MM.1S (cell line): ENCODE measurements around the gene RBM12.
A peak's percentile ranks its signal among the peaks of the same experiment; 100 is the strongest.

ENCODE experiments used
- DNase-seq: peaks from one replicate; pipeline ENCODE4 v3.0.0-alpha.2; 2015
- H2AFZ ChIP-seq: fragments of 300-600 bp; sonication (generic); 2 replicates; pipeline ENCODE4 v1.6.0; 2016; ENCODE audit warnings: antibody characterized with exemption, low read length
- H3F3A ChIP-seq: fragments of 300-600 bp; sonication (generic); 2 replicates; pipeline ENCODE4 v1.6.1; 2016; ENCODE audit warnings: mild to moderate bottlenecking, antibody characterized with exemption, low read length, moderate library complexity, mixed read lengths; ENCODE audit not compliant: insufficient read depth
- H3K27ac ChIP-seq: fragments of 300-600 bp; sonication (generic); 2 replicates; pipeline ENCODE4 v1.5.1; 2016; ENCODE audit warnings: mild to moderate bottlenecking, low read length
- H3K27me3 ChIP-seq: fragments of 300-600 bp; sonication (generic); replicated peaks from 2 replicates; pipeline ENCODE4 v1.6.0; 2016; ENCODE audit warnings: low read length; ENCODE audit not compliant: insufficient read depth
- H3K36me3 ChIP-seq: fragments of 300-600 bp; sonication (generic); replicated peaks from 2 replicates; pipeline ENCODE4 v1.6.1; 2016; ENCODE audit warnings: mild to moderate bottlenecking, low read length, mixed read lengths; ENCODE audit not compliant: insufficient read depth
- H3K4me1 ChIP-seq: fragments of 300-600 bp; sonication (generic); 2 replicates; pipeline ENCODE4 v1.6.1; 2016; ENCODE audit warnings: low read length, mixed read lengths
- H3K4me2 ChIP-seq: fragments of 300-600 bp; sonication (generic); 2 replicates; pipeline ENCODE4 v1.6.0; 2016; ENCODE audit warnings: low read depth, low read length
- H3K4me3 ChIP-seq: fragments of 300-600 bp; sonication (generic); 2 replicates; pipeline ENCODE4 v1.5.1; 2016; ENCODE audit warnings: low read length, mixed read lengths
- H3K79me2 ChIP-seq: fragments of 300-600 bp; sonication (generic); 2 replicates; pipeline ENCODE4 v1.6.1; 2016; ENCODE audit warnings: mixed run types, low read length, mixed read lengths
- H3K9ac ChIP-seq: fragments of 300-600 bp; sonication (generic); 2 replicates; pipeline ENCODE4 v1.6.1; 2016; ENCODE audit warnings: low read length, mixed read lengths
- H3K9me2 ChIP-seq: fragments of 300-600 bp; sonication (generic); replicated peaks from 2 replicates; pipeline ENCODE4 v1.6.1; 2016; ENCODE audit warnings: mild to moderate bottlenecking, low read length, mixed read lengths; ENCODE audit not compliant: insufficient read depth
- H3K9me3 ChIP-seq: fragments of 300-600 bp; sonication (generic); replicated peaks from 2 replicates; pipeline ENCODE4 v1.6.1; 2016; ENCODE audit warnings: mild to moderate bottlenecking, low read length, mixed read lengths; ENCODE audit not compliant: insufficient read depth
- H4K20me1 ChIP-seq: fragments of 300-600 bp; sonication (generic); 2 replicates; pipeline ENCODE4 v1.6.1; 2016; ENCODE audit warnings: mild to moderate bottlenecking, low read length, moderate library complexity, mixed read lengths; ENCODE audit not compliant: insufficient read depth
- CTCF ChIP-seq: fragments of 300-600 bp; sonication (generic); IDR thresholded peaks from 2 replicates; pipeline ENCODE4 v1.5.1; 2016; ENCODE audit warnings: antibody characterized with exemption, low read length, mixed read lengths
- EZH2 ChIP-seq: fragments of 300-600 bp; sonication (generic); optimal IDR thresholded peaks from 2 replicates; pipeline ENCODE3; 2017; ENCODE audit warnings: low read depth, mild to moderate bottlenecking, antibody characterized with exemption, low read length, mixed read lengths
- EZH2phosphoT487 ChIP-seq: fragments of 300-600 bp; sonication (generic); IDR thresholded peaks from 2 replicates; pipeline ENCODE4 v1.6.1; 2018; ENCODE audit warnings: antibody characterized with exemption, low read length

RBM12 gene

GRCh38 chr20:35661908-35662307 is 2.8 kb downstream of the RBM12 start:
- Histone ChIP-seq H3F3A (peaks cover 27% of the 10 kb centered on the region), H4K20me1 (peaks cover 63% of the 10 kb centered on the region), H3K9me2 (no peaks in the 10 kb centered on the region), H3K27me3 (no peaks in the 10 kb centered on the region), H3K36me3 (0 out of 2 replicates have a peak, but pooled peaks cover 4% of the 10 kb centered on the region), H3K79me2 (peaks cover 78% of the 10 kb centered on the region), H3K4me1 (peaks cover 31% of the 10 kb centered on the region), H3K9ac (peak overlapping the region; percentile 1; the same call in 1 of the 2 replicates), H2AFZ (no peak overlapping the region), H3K27ac (peak overlapping the region; percentile 1; the same call in 1 of the 2 replicates), H3K4me2 (peak overlapping the region; percentile 82), H3K9me3 (no peaks in the 10 kb centered on the region), H3K4me3 (peak overlapping the region; percentile 92; the same call in 1 of the 2 replicates)
- TF ChIP-seq EZH2, result no peak
- no peak for TF ChIP-seq CTCF
- TF ChIP-seq EZH2phosphoT487, result no peak
- DNase-seq, result no peak

- H3K27me3 ChIP-seq, result no peaks in the 10 kb centered on the region
- no peaks in the 10 kb centered on the region for H3K9me2 ChIP-seq
- no peaks in the 10 kb centered on the region for H3K9me3 ChIP-seq
- peaks cover 31% of the 10 kb centered on the region for H3K4me1 ChIP-seq
- peak; percentile 22 for DNase-seq
- H3K79me2 ChIP-seq, result peaks cover 86% of the 10 kb centered on the region
- no peak overlapping the region for H2AFZ ChIP-seq
- no peak for TF ChIP-seq EZH2
- TF ChIP-seq EZH2phosphoT487, result no peak
- TF ChIP-seq CTCF, result no peak
- H3K36me3 ChIP-seq, result 0 out of 2 replicates have a peak, but pooled peaks cover 4% of the 10 kb centered on the region
- peaks cover 71% of the 10 kb centered on the region for H4K20me1 ChIP-seq
- H3K4me2 ChIP-seq, result peak overlapping the region; percentile 82
- H3K9ac ChIP-seq, result no peak overlapping the region; the same call in 1 of the 2 replicates
- H3F3A ChIP-seq, result peaks cover 27% of the 10 kb centered on the region
- H3K4me3 ChIP-seq, result peak overlapping the region; percentile 92; the same call in 1 of the 2 replicates
- peak overlapping the region; percentile 1; the same call in 1 of the 2 replicates for H3K27ac ChIP-seq
These were observed 3.6 kb downstream of the RBM12 start for GRCh38 chr20:35661053-35661452.

DNA sequence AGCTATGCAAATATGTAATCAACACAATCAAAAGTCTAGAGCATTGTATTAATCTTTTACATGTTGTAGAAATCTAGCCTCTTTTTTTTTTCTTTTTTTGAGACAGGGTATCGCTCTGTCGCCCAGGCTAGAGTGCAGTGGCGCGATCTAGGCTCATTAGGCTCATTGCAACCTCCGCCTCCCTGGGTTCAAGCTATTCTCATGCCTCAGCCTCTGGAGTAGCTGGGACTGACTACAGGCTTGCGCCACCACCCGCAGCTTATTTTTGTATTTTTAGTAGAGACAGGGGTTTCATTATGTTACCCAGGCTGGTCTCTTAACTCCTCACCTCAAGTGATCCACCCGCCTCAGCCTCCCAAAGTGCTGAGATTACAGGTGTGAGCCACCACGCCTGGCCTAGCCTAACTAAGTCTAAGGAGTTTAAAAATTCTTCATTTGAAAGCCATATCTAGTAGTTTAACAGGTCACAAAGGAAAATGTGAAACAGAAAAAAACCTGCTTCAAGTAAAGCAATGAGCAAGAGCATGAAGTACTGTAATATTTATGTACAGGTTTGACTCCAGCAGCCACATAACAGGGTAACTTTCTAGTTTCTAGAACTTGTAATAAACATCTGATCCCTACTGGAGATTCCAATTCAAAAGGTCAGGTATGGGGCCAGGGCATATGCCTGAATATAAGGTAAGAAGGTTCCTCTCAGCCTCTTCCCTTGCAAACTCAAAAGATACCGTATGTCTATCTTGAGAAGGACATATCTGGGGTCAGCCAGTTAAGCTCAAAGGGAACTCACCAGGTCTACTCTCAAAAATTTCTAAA is 4.4 kb downstream of the RBM12 start:
- Histone ChIP-seq H3K79me2 (peaks cover 94% of the 10 kb centered on the region), H3F3A (peaks cover 27% of the 10 kb centered on the region), H3K9ac (no peak overlapping the region), H3K27me3 (no peaks in the 10 kb centered on the region), H3K27ac (no peak overlapping the region), H3K36me3 (peaks cover 5% of the 10 kb centered on the region), H2AFZ (no peak overlapping the region), H3K9me3 (no peaks in the 10 kb centered on the region), H3K4me2 (peak overlapping the region; percentile 82), H3K9me2 (no peaks in the 10 kb centered on the region), H3K4me1 (peaks cover 31% of the 10 kb centered on the region), H4K20me1 (peaks cover 78% of the 10 kb centered on the region), H3K4me3 (no peak overlapping the region)
- TF ChIP-seq EZH2 (no peak), EZH2phosphoT487 (no peak), CTCF (no peak)
- no peak for DNase-seq
